Esophagus squamous epithelium (tissue), 5 donors: ENCODE data around the gene TEC. TPM values are rescaled to one million over a fixed set of nuclear protein-coding genes. Genes with fewer than 3 reads are reported as not detected.
"Not testable (repeated sequence)": the region's sequence is repeated elsewhere in the genome, so short reads cannot be mapped to it uniquely, and the experiment has no call there.

ENCODE experiments used
- DNase-seq: peaks from one replicate; lab custom pipeline; 2025; lab: John Stamatoyannopoulos, UW
- H3K27ac ChIP-seq, 4 donors: fragments of 200-600 bp; sonication (generic); one replicate each; pipeline ENCODE4 v1.5.1; 2016 to 2019; ENCODE audit warnings: mild to moderate bottlenecking in 1 of 4
- H3K27me3 ChIP-seq, 4 donors: fragments of 200-600 bp; sonication (generic); 1 replicate in 3 of 4; 2 replicates in 1 of 4; pipeline versions ENCODE4 v1.5.1 to v1.6.0; 2017 to 2021; ENCODE audit warnings: antibody characterized with exemption in 1 of 4
- H3K36me3 ChIP-seq, 3 donors: fragments of 200-600 bp; sonication (generic); one replicate each; pipeline ENCODE4 v1.5.1; 2016 to 2019
- H3K4me1 ChIP-seq, 3 donors: fragments of 200-600 bp; sonication (generic); one replicate each; pipeline ENCODE4 v1.5.1; 2017 to 2019
- H3K4me3 ChIP-seq, 4 donors: fragments of 200-600 bp; sonication (generic); 1 replicate in 3 of 4; 2 replicates in 1 of 4; pipeline ENCODE4 v1.5.1; 2016 to 2019; ENCODE audit warnings: mild to moderate bottlenecking in 2 of 4, moderate library complexity in 1 of 4
- H3K9me3 ChIP-seq, 3 donors: fragments of 200-600 bp; sonication (generic); one replicate each; pipeline ENCODE4 v1.5.1; 2016 to 2019
- CTCF ChIP-seq, 6 experiments: fragments of 450-650 bp in 4 of 6; fragments of 200-600 bp in 2 of 6; sonication (generic) in 2 of 6; IDR thresholded peaks; one replicate each; pipeline ENCODE4 v1.5.1; 2016 to 2019; ENCODE audit warnings: antibody characterized with exemption in 6 of 6, mild to moderate bottlenecking in 4 of 6, moderate library complexity in 4 of 6
- POLR2A ChIP-seq, 4 donors: fragments of 450-650 bp; IDR thresholded peaks; one replicate each; pipeline ENCODE4 v1.6.1; 2017; ENCODE audit warnings: antibody characterized with exemption in 4 of 4, mild to moderate bottlenecking in 4 of 4, moderate library complexity in 3 of 4
- whole genome bisulfite sequencing, 2 donors: methylation state at CpG; one replicate each; pipeline ENCODE4 v1.1.5; 2018; 5-methylcytosine and 5-hydroxymethylcytosine counted together
- intact Hi-C: fragments of 100-400 bp; cut with DNase I; formaldehyde crosslinking; loops from one replicate; pipeline ENCODE4 v1.15.0; 2022
- total RNA-seq, 4 donors: library from RNA; depleted of rRNA; stranded (reverse); fragments of >200 nt; gene quantifications; one replicate each; pipeline ENCODE4 v1.1.0, GENCODE V29; 2016
- donor health status: DM: yes; HTN: yes; CAD: no.

Gene TEC
- 1 to 10 TPM; 3.8 to 8.6 (median 7.2) TPM for total RNA-seq

DNA sequence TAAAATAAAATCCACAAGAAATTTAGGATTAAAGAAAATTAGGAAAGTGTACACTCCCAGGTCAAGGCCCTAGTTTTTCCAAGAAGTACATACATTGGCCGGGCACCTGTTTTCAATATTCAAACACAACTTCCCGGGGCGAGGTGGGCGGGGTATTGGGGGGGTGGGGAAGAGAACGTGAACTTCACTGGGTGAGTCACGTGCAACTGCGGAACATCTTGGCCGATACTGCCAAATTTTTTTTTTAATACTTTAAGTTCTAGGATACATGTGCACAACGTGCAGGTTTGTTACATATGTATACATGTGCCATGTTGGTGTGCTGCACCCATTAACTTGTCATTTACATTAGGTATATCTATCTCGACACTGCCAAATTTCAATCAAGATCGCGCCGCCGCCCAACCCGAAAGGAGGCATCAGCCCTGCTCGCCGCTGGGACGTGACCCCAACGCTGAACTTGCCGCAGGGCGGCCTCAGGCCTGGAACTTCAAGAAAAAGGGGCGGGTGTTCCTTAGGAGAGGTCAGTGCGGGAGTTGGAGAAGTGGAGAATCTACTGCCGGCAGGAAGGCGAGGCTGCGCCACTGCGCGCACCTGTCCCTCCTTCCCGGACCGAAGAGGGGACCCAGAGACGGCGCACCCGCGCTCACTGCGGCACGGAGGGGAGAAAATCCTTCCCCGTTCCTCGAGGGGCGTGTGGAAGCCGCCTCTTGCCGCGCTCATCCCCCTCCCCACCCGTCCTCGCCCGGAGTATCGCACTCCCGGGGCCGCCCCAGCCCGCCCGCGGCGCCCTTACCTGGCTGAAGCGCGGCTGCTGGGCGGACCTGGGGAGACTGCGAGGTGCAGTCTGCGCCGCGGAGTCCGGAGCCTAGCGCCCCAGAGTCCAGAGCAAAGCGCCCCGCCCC, at the start of gene TEC:
TEC (minus strand) TSS at position 883 of the 905 bp plus-strand sequence. CDS start 41,224 bp downstream, outside the sequence.
- peak in 1 of 6 experiments; percentile 4 for TF ChIP-seq CTCF (IDR thresholded peaks at IDR 0.05)
- peak in 2 of 4 donors; percentile 63 to 86 for TF ChIP-seq POLR2A (IDR thresholded peaks at IDR 0.05)
- Histone ChIP-seq H3K9me3 (no peaks in the 10 kb centered on the region), H3K27ac (peak within 1 kb of the TSS; percentile 91 to 97 (median 94)), H3K4me3 (peak within 1 kb of the TSS; percentile 77 to 98 (median 90)), H3K36me3 (no peaks in the 10 kb centered on the region), H3K4me1 (peaks cover 0 to 29% (median 6%) of the 10 kb centered on the region in 3 donors), H3K27me3 (no peaks in the 10 kb centered on the region)
- 2 to 3% methylated on average over 15 to 35 of the region's 63 CpGs for WGBS, 2 donors
- peak; percentile 10 for DNase-seq
- intact Hi-C loops, result no loop called here

DNA sequence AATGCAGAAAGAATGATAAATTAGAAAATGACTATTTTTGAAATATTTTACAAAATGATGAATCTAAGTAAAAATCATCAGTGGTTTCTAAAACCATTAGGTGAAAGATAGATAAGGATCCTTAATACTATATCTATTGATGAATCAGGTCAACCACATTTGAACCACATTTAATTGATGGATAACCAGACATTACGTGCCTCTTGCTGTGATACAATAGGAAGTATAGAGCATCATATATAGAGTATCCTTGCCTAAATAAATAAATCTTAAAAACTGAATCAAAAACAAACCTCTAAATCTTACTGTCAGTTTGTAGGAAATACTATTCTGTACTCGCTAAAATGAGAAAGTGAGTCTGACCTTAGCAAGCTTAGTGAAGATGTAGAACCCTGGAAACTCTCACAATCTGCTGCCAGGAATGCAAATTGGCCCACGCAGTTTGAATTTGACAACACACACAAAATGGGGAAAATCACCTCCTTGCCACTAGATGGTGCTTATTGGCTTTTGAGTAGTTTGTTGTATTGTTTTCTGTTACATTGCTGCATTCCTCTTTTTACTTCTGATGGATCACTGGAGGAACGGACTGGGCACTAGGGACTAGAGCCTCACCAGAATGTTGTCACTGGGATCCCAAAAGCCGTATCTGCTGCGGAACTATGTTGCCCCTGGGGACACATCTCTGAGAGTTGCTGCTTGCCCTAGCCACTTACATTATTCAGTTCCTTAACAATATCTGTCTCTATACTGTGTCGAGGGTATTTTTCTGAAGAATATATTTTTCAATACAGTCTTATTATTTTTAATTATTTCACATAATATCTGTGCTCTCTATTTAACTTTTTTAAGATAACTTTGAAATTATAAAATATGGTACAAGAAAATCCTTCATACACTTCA, 46.3 kb upstream of the TEC start:
- TF ChIP-seq CTCF (IDR thresholded peaks at IDR 0.05) (peak; percentile 26 to 78 (median 60)), POLR2A (IDR thresholded peaks at IDR 0.05) (no peak)
- Histone ChIP-seq H3K36me3 (no peaks in the 10 kb centered on the region), H3K4me3 (no peak overlapping the region), H3K4me1 (no peaks in the 10 kb centered on the region), H3K27me3 (no peaks in the 10 kb centered on the region), H3K9me3 (no peaks in the 10 kb centered on the region), H3K27ac (no peak overlapping the region)
- intact Hi-C loops, result no loop called here
- 24 to 26% methylated on average over 7 of the region's 7 CpGs for WGBS, 2 donors
- no peak for DNase-seq

- DNase-seq, H3K27ac ChIP-seq, H3K36me3 ChIP-seq, H3K4me3 ChIP-seq, H3K27me3 ChIP-seq, H3K4me1 ChIP-seq, H3K9me3 ChIP-seq, intact Hi-C loops: not testable (repeated sequence)
Measured at GRCh38 chr4:48314746-48315145, 45.1 kb upstream of the TEC start.

GRCh38 chr4:48311896-48312295, 42.3 kb upstream of the TEC start:
- Histone ChIP-seq H3K36me3 (no peaks in the 10 kb centered on the region), H3K27ac (no peak overlapping the region), H3K4me1 (no peaks in the 10 kb centered on the region), H3K4me3 (no peak overlapping the region), H3K27me3 (no peaks in the 10 kb centered on the region), H3K9me3 (no peaks in the 10 kb centered on the region)
- intact Hi-C loops, result no loop called here
- TF ChIP-seq POLR2A (IDR thresholded peaks at IDR 0.05), result no peak
- no peak for TF ChIP-seq CTCF (IDR thresholded peaks at IDR 0.05)
- DNase-seq, result no peak
- WGBS, 2 donors, result 70 to 85% methylated on average over 3 of the region's 3 CpGs

GRCh38 chr4:48308901-48309300, 39.3 kb upstream of the TEC start:
- TF ChIP-seq POLR2A (IDR thresholded peaks at IDR 0.05) (no peak), CTCF (IDR thresholded peaks at IDR 0.05) (no peak)
- Histone ChIP-seq H3K27me3 (no peaks in the 10 kb centered on the region), H3K4me3 (no peak overlapping the region), H3K9me3 (no peaks in the 10 kb centered on the region), H3K36me3 (no peaks in the 10 kb centered on the region), H3K27ac (no peak overlapping the region), H3K4me1 (no peaks in the 10 kb centered on the region)
- intact Hi-C loops, result no loop called here
- WGBS, 2 donors, result 90 to 91% methylated on average over 2 of the region's 2 CpGs
- DNase-seq, result no peak
